Measurements from ENCODE around the gene GLIS1.

GLIS1 gene

GRCh38 chr1:53582211-53583020 is 156.5 kb downstream of the GLIS1 start:
- H2AK5ac ChIP-seq (ENCODE audit: low read length, severe bottlenecking): no peak overlapping the region
- no peak overlapping the region for H3K4me3 ChIP-seq (ENCODE audit: insufficient read depth in 1 of 2, low read depth in 1 of 2, low read length in 2 of 2)
- no peak overlapping the region for H3K9ac ChIP-seq (ENCODE audit: low read length)
- H3K27ac ChIP-seq (ENCODE audit: low read length, poor library complexity, severe bottlenecking): no peak overlapping the region
- peaks cover 21% of the 10 kb centered on the region for H3K4me1 ChIP-seq (ENCODE audit: control insufficient read depth, insufficient read depth, low read depth, low read length)
- no peak overlapping the region for H2BK12ac ChIP-seq (ENCODE audit: low read length in 2 of 2)
- H2BK15ac ChIP-seq (ENCODE audit: low read depth, poor library complexity, severe bottlenecking): no peak overlapping the region
- H2AFZ ChIP-seq (ENCODE audit: low read depth, low read length): no peak overlapping the region
- H4K8ac ChIP-seq (ENCODE audit: low read length): no peak overlapping the region
- H4K91ac ChIP-seq (ENCODE audit: low read length): no peak overlapping the region
- peaks cover 0 to 68% of the 10 kb centered on the region in 2 experiments for H3K27me3 ChIP-seq (ENCODE audit: control insufficient read depth in 1 of 2, insufficient read depth in 1 of 2, low read length in 2 of 2)
- WGBS: 81% methylated on average over 6 of the region's 8 CpGs
- H3K18ac ChIP-seq (ENCODE audit: low read depth in 1 of 2, low read length in 2 of 2): no peak overlapping the region
- no peak overlapping the region for H3K4me2 ChIP-seq (ENCODE audit: low read length, poor library complexity, severe bottlenecking)
- H3K4ac ChIP-seq (ENCODE audit: low read depth in 1 of 2, low read length in 2 of 2): no peak overlapping the region
- H2BK5ac ChIP-seq (ENCODE audit: low read depth, low read length, poor library complexity, severe bottlenecking): no peak overlapping the region
- DNase-seq: no peak
- peaks cover 0 to 39% of the 10 kb centered on the region in 2 experiments for H3K36me3 ChIP-seq (ENCODE audit: control insufficient read depth in 1 of 2, insufficient read depth in 2 of 2, low read depth in 1 of 2, low read length in 2 of 2)
- H2BK120ac ChIP-seq (ENCODE audit: low read depth, low read length): no peak overlapping the region
- H3K23ac ChIP-seq (ENCODE audit: low read length in 2 of 2): no peak overlapping the region
- no peaks in the 10 kb centered on the region for H3K9me3 ChIP-seq (ENCODE audit: control insufficient read depth, low read length)
- no peak overlapping the region for H3K14ac ChIP-seq (ENCODE audit: low read length in 2 of 2)
- peaks cover 44% of the 10 kb centered on the region for H3K79me1 ChIP-seq (replicated peaks; ENCODE audit: low read length, poor library complexity, severe bottlenecking)

DNA sequence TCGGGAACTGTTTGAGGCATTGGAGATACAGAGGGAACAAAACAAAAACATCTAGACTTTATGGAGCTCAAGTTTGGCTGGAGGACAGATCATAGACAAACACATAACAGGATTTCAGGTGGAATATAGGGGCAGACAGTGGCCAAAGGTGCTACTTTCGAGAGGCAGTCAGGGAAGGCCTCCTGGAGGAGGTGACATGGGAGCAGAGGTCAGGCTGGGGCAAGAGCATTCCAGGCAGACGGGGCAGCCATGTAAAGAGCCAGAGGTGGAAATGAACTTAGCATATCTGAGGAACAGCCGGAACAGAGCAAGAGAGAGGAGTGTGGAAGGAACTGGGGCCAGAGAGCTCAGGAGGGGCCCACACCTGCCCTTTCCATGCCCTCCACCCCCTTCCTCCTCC is 157.5 kb downstream of the GLIS1 start:
- Histone ChIP-seq H3K9ac (ENCODE audit: low read length) (no peak overlapping the region), H3K27ac (ENCODE audit: low read length, poor library complexity, severe bottlenecking) (no peak overlapping the region), H4K8ac (ENCODE audit: low read length) (no peak overlapping the region), H3K4me2 (ENCODE audit: low read length, poor library complexity, severe bottlenecking) (no peak overlapping the region), H2AK5ac (ENCODE audit: low read length, severe bottlenecking) (no peak overlapping the region), H3K36me3 (ENCODE audit: control insufficient read depth in 1 of 2, insufficient read depth in 2 of 2, low read depth in 1 of 2, low read length in 2 of 2) (peaks cover 0 to 34% of the 10 kb centered on the region in 2 experiments), H2BK5ac (ENCODE audit: low read depth, low read length, poor library complexity, severe bottlenecking) (no peak overlapping the region), H2BK120ac (ENCODE audit: low read depth, low read length) (no peak overlapping the region), H2BK12ac (ENCODE audit: low read length in 2 of 2) (no peak overlapping the region), H2AFZ (ENCODE audit: low read depth, low read length) (no peak overlapping the region), H3K14ac (ENCODE audit: low read length in 2 of 2) (no peak overlapping the region), H3K9me3 (ENCODE audit: control insufficient read depth, low read length) (no peaks in the 10 kb centered on the region), H3K4me1 (ENCODE audit: control insufficient read depth, insufficient read depth, low read depth, low read length) (peaks cover 30% of the 10 kb centered on the region), H2BK15ac (ENCODE audit: low read depth, poor library complexity, severe bottlenecking) (no peak overlapping the region), H3K27me3 (ENCODE audit: control insufficient read depth in 1 of 2, insufficient read depth in 1 of 2, low read length in 2 of 2) (peaks cover 0 to 63% of the 10 kb centered on the region in 2 experiments), H3K18ac (ENCODE audit: low read depth in 1 of 2, low read length in 2 of 2) (no peak overlapping the region), H3K79me1 (replicated peaks; ENCODE audit: low read length, poor library complexity, severe bottlenecking) (peaks cover 40% of the 10 kb centered on the region), H3K23ac (ENCODE audit: low read length in 2 of 2) (no peak overlapping the region), H3K4ac (ENCODE audit: low read depth in 1 of 2, low read length in 2 of 2) (no peak overlapping the region), H4K91ac (ENCODE audit: low read length) (no peak overlapping the region), H3K4me3 (ENCODE audit: insufficient read depth in 1 of 2, low read depth in 1 of 2, low read length in 2 of 2) (no peak overlapping the region)
- WGBS: 79% methylated on average over 3 of the region's 4 CpGs
- no peak for DNase-seq

- H3K4me3 ChIP-seq (ENCODE audit: insufficient read depth in 1 of 2, low read depth in 1 of 2, low read length in 2 of 2): no peak overlapping the region
- H3K14ac ChIP-seq (ENCODE audit: low read length in 2 of 2): no peak overlapping the region
- H3K4me2 ChIP-seq (ENCODE audit: low read length, poor library complexity, severe bottlenecking): no peak overlapping the region
- no peak overlapping the region for H2BK5ac ChIP-seq (ENCODE audit: low read depth, low read length, poor library complexity, severe bottlenecking)
- H3K79me1 ChIP-seq (replicated peaks; ENCODE audit: low read length, poor library complexity, severe bottlenecking): peaks cover 37% of the 10 kb centered on the region
- no peak overlapping the region for H3K9ac ChIP-seq (ENCODE audit: low read length)
- H3K27me3 ChIP-seq (ENCODE audit: control insufficient read depth in 1 of 2, insufficient read depth in 1 of 2, low read length in 2 of 2): peaks cover 0 to 61% of the 10 kb centered on the region in 2 experiments
- 76% methylated on average over 9 of the region's 9 CpGs for WGBS
- H2BK120ac ChIP-seq (ENCODE audit: low read depth, low read length): no peak overlapping the region
- no peaks in the 10 kb centered on the region for H3K9me3 ChIP-seq (ENCODE audit: control insufficient read depth, low read length)
- no peak overlapping the region for H2BK15ac ChIP-seq (ENCODE audit: low read depth, poor library complexity, severe bottlenecking)
- H3K4ac ChIP-seq (ENCODE audit: low read depth in 1 of 2, low read length in 2 of 2): no peak overlapping the region
- H2AK5ac ChIP-seq (ENCODE audit: low read length, severe bottlenecking): no peak overlapping the region
- no peak overlapping the region for H3K23ac ChIP-seq (ENCODE audit: low read length in 2 of 2)
- H3K4me1 ChIP-seq (ENCODE audit: control insufficient read depth, insufficient read depth, low read depth, low read length): peaks cover 35% of the 10 kb centered on the region
- H3K36me3 ChIP-seq (ENCODE audit: control insufficient read depth in 1 of 2, insufficient read depth in 2 of 2, low read depth in 1 of 2, low read length in 2 of 2): peaks cover 0 to 31% of the 10 kb centered on the region in 2 experiments
- H4K91ac ChIP-seq (ENCODE audit: low read length): no peak overlapping the region
- DNase-seq: no peak
- H3K27ac ChIP-seq (ENCODE audit: low read length, poor library complexity, severe bottlenecking): no peak overlapping the region
- H2BK12ac ChIP-seq (ENCODE audit: low read length in 2 of 2): no peak overlapping the region
- no peak overlapping the region for H3K18ac ChIP-seq (ENCODE audit: low read depth in 1 of 2, low read length in 2 of 2)
- H4K8ac ChIP-seq (ENCODE audit: low read length): no peak overlapping the region
- no peak overlapping the region for H2AFZ ChIP-seq (ENCODE audit: low read depth, low read length)
Measured at GRCh38 chr1:53580739-53581475, 158.1 kb downstream of the GLIS1 start.

DNA sequence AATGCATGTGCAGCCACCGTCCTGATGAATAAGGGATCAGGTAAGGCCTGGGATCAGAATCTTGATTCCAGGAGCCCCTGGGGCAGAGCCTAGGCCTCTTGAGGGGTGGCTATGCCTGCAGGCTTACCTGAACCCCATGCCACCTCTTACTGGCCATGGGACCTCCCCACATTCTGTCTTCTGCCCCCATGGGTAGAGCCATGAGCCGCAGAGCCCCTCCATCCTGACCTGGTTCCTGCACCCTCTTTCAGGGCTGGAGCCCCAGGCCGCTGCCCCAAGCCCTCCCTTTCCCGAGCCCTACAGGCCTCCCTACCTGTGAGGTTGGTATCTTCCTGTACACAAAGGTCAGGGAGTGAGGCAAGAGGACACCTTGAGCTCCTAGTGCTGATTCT is 159.0 kb downstream of the GLIS1 start:
- Histone ChIP-seq H3K9ac (ENCODE audit: low read length) (no peak overlapping the region), H3K27ac (ENCODE audit: low read length, poor library complexity, severe bottlenecking) (no peak overlapping the region), H3K23ac (ENCODE audit: low read length in 2 of 2) (no peak overlapping the region), H3K4me3 (ENCODE audit: insufficient read depth in 1 of 2, low read depth in 1 of 2, low read length in 2 of 2) (no peak overlapping the region), H3K27me3 (ENCODE audit: control insufficient read depth in 1 of 2, insufficient read depth in 1 of 2, low read length in 2 of 2) (peaks cover 0 to 63% of the 10 kb centered on the region in 2 experiments), H4K91ac (ENCODE audit: low read length) (no peak overlapping the region), H2BK12ac (ENCODE audit: low read length in 2 of 2) (no peak overlapping the region), H2BK5ac (ENCODE audit: low read depth, low read length, poor library complexity, severe bottlenecking) (no peak overlapping the region), H2BK120ac (ENCODE audit: low read depth, low read length) (no peak overlapping the region), H2AFZ (ENCODE audit: low read depth, low read length) (no peak overlapping the region), H3K14ac (ENCODE audit: low read length in 2 of 2) (no peak overlapping the region), H3K36me3 (ENCODE audit: control insufficient read depth in 1 of 2, insufficient read depth in 2 of 2, low read depth in 1 of 2, low read length in 2 of 2) (peaks cover 0 to 25% of the 10 kb centered on the region in 2 experiments), H3K9me3 (ENCODE audit: control insufficient read depth, low read length) (no peaks in the 10 kb centered on the region), H3K79me1 (replicated peaks; ENCODE audit: low read length, poor library complexity, severe bottlenecking) (peaks cover 31% of the 10 kb centered on the region), H3K4me1 (ENCODE audit: control insufficient read depth, insufficient read depth, low read depth, low read length) (peaks cover 43% of the 10 kb centered on the region), H4K8ac (ENCODE audit: low read length) (no peak overlapping the region), H2AK5ac (ENCODE audit: low read length, severe bottlenecking) (no peak overlapping the region), H3K18ac (ENCODE audit: low read depth in 1 of 2, low read length in 2 of 2) (no peak overlapping the region), H2BK15ac (ENCODE audit: low read depth, poor library complexity, severe bottlenecking) (no peak overlapping the region), H3K4me2 (ENCODE audit: low read length, poor library complexity, severe bottlenecking) (no peak overlapping the region), H3K4ac (ENCODE audit: low read depth in 1 of 2, low read length in 2 of 2) (no peak overlapping the region)
- DNase-seq: no peak
- 99% methylated on average over 4 of the region's 4 CpGs for WGBS
